Fibroblast of skin of abdomen (primary cell): Measurements from ENCODE around the gene CHST3.
A peak's percentile ranks its signal among the peaks of the same experiment; 100 is the strongest.

ENCODE experiments used
- DNase-seq: peaks from one replicate; pipeline ENCODE4 v3.0.0-alpha.2; 2013

CHST3 gene

DNA sequence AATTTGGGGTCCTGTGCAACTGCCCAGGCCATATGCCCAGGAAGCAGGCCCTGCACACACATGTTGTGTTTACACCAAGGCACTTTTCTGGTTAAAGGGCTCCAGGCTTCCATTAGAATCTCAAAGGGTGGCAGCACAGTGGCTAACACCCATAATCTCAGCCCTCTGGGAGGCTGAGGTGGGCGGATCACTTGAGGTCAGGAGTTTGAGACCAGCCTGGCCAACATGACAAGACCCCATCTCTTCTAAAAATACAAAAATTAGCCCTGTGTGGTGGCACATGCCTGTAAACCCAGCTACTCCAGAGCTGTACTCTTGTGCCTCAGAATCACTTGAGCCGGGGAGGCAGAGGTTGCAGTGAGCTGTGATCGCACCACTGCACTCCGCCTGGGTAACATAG is 70.6 kb downstream of the CHST3 start:
- no peak for DNase-seq

- no peak for DNase-seq
These were observed 71.2 kb downstream of the CHST3 start for GRCh38 chr10:72035252-72035887.

DNA sequence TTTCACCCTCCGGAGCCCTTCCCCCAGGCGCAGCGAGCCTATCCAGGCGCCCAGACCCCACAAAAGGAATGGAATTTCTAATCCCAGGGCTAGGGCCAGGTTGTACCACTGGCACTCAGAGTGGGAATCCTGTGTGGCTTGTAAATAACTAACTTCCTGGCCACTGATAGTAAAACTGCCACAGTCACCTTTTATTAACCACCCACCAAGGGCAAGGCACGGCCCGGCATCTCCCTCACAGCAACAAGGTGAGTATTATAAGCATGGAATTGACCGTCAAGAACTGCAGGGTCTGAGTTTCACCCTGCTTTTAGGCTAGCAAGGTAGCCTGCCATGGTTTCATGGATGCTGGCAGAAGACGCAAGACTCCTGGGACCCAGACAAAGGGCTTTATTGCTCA is 73.1 kb downstream of the CHST3 start:
- no peak for DNase-seq

DNA sequence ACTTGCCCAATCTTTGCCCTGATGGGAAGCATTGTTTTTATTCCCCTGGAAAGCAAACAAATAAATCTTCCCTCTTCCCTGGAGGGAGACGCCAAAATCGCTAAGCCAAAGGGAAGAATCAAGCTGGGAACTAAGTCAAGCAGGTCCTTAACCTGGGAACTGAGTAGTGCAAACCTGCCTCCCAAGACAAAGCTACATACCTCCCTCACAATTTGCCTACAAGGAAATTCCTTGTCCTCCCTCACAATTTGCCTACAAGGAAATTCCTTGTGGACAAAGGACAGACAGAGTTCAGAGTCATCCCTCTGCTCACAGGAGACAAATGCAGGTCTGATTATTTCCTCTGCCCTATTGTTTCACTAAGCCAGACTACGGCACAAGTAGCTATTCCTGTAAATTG is 73.6 kb downstream of the CHST3 start:
- DNase-seq, result no peak

- peak; percentile 44 for DNase-seq
These were observed 74.3 kb downstream of the CHST3 start for GRCh38 chr10:72038458-72039001.

DNA sequence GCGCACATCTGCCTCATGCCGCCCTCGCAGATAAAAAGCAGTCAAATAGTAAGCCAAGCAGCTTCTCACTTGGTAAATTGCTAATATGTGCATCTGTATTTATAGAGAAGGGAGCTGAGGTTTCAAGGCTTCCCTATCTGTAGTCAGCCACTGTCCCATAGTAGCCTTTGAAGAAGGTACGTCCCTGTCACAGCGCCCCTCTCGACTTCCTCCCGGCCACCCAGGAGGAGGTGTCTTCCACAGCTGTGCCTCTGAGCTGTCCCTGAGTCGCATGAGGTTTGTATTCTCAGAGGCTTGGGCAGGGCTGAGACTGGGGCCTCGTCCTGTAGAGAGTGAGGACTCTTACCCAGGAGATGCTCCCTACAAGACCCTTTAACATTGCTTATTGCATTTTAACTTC is 75.2 kb downstream of the CHST3 start:
- no peak for DNase-seq

GRCh38 chr10:72041491-72041890 is 77.3 kb downstream of the CHST3 start:
- no peak for DNase-seq

- no peak for DNase-seq
These were observed 79.0 kb downstream of the CHST3 start for GRCh38 chr10:72043016-72043834.

DNA sequence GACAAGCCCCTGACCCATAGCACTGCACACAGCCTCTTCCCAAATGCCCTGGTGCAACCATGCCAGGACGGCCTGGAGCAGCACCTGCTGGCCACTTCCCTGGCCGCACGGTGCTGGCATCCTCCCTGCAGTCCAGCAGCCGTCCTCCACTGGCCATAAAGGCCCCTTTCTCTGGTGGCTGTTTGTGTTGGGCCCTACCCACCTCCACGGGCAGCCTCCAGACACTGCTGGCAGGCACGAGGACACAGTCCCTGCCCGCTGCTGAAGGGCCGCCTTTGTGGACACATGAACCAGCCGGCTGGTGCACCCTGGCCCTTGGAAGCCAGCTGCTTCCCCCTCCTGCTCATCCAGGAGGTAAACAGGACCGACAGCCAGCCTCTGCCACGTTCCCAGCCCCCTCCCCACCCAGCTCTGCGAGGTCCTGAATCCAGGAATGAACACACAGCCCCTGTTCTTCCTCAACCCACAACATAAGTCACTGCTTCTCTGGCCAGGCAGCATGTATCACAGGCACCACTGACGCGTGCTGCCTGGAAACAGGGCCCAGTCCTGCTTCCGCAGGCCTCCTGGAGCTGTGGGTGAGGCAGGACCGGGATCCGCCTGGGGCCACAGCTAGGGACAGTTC is 80.3 kb downstream of the CHST3 start:
- DNase-seq, result no peak

GRCh38 chr10:72045586-72045985 is 81.4 kb downstream of the CHST3 start:
- no peak for DNase-seq

GRCh38 chr10:72048450-72049124 is 84.4 kb downstream of the CHST3 start:
- DNase-seq, result peak; percentile 90

DNA sequence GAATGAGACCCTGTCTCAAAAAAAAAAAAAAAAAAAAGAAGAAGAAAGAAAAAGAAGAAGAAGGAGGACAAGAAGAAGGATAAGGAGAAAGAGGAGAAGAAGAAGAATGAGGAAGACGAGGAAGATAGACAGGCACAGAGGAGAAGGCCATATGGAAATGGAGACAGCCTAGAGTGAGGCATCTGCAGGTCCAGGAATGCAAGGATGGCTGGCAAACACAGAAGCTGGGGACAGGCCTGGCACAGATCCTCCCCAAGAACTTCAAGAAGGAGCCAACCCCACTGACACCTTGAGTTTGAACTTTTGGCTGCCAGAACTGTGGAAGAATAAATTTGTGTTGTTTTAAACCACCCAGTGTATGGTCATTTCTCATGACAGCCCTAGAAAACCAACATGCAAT is 85.3 kb downstream of the CHST3 start:
- no peak for DNase-seq

DNA sequence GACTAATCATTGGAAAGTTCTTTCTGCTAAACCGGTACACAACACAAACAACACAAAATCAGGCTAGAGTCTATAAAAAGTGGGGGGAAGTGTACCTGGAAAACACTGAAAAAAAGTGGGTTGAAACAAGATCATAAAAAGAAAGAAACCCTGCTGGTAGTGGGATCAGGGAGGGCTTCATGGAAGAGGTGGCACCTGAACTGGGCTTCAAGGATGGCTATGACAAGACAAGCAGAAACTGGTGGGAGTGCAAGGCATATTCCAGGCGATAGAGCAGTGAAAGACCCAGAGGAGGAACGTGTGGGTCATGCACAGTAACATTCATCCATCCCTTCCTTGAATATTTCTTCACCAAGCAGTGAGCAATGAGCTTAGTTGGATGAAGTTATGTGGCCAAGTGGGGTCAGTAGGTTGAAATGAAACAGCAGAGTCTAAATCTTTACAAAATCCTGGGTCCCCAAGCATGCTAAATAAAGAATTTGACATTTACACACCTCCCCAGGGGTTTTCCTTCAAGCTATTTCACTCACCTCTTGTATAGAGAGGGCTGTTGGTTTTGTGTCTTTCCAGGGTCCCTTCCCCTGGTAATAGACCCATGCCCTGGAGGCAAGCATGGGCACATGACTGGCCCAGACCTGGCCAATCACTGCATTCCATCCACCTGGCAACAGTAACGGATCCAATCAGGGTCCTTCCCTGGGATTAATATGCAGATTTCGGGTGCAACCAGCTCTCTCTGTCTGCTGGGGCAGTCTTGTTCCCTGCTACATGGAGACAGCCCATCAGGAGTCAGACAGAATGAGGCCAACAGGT is 86.0 kb downstream of the CHST3 start:
- DNase-seq, result no peak

DNA sequence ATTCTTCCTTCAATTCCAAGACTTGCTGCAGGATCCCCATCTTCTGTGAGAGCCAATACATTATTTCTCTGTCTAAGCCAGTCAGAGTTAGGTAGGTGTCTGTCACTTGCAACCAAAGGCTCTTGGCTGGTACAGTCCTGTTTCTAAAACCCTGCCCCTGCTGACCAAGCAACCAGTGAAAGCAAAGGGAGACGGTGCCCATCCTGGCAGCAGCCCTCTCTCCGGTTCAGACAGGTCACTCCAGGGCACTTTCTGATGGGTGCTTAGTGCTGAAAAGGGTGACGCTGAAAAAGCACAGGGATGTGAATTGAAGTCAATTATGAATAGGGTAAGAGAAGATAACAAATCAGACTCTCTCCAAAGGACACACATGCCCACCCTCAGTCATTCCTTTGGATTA is 86.7 kb downstream of the CHST3 start:
- no peak for DNase-seq

GRCh38 chr10:72053690-72054089 is 89.5 kb downstream of the CHST3 start:
- no peak for DNase-seq

- no peak for DNase-seq
These were observed 91.9 kb downstream of the CHST3 start for GRCh38 chr10:72056113-72056512.

DNA sequence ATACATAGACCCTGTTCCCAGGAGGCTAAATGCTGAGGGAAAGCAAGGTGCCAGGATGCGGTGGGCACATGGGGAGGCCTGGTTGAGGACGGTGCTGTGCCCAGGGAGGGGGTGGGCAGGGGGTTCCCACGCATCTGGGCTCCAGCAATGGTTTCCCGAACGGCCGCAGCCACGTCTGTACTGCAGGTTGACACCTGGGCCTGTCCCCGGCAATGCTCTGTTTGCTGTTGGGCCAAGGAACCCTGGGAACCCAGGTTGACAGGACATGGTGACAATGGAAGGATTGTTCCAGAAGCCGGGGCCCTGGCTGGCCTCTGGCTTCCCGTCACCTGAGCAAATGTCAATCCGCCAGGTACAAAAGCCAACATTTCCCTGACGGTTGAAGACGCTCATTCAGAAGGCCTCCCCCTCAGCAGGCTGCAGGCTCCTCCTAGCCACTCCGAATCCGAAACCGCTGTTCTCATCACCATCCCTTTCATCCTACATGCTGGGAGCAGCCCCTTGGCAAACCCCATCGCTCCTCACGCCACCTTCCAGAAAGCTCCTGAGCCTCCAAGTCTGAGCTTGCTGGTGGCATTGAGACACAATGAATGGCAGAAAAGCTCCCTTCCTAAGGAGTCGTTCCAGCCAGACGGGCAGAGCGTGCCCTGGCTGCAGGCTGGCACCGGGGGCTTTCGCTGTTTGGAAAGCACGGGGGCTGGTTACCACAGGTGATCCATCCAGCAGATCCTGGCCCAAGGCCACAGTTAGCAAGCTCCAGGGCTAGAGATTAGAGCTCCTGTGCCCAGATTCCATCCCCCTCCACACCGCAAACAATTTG is 92.9 kb downstream of the CHST3 start:
- DNase-seq, result no peak

DNA sequence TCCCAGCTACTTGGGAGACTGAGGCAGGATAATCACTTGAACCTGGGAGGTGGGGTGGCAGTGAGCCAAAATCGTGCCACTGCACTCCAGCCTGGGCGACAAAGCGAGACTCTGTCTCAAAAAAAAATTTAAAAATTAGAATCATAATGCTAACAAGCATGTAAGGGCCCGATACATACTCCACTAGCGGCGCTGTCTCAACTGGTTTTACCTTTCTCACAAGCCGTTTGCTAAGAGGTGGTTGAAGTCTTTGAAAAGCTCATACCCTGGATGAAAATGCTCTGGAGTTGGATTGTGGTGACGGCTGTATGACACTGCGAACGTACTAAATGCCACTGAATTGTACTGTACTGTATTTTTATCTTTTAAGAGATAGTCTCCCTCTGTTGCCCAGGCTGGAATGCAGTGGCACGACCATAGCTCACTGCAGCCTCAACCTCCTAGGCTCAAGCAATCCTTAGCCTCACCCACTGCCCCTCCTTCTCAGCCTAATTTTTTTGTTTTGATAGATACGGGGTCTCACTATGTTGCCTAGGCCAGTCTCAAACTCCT is 94.2 kb downstream of the CHST3 start:
- DNase-seq, result no peak

DNA sequence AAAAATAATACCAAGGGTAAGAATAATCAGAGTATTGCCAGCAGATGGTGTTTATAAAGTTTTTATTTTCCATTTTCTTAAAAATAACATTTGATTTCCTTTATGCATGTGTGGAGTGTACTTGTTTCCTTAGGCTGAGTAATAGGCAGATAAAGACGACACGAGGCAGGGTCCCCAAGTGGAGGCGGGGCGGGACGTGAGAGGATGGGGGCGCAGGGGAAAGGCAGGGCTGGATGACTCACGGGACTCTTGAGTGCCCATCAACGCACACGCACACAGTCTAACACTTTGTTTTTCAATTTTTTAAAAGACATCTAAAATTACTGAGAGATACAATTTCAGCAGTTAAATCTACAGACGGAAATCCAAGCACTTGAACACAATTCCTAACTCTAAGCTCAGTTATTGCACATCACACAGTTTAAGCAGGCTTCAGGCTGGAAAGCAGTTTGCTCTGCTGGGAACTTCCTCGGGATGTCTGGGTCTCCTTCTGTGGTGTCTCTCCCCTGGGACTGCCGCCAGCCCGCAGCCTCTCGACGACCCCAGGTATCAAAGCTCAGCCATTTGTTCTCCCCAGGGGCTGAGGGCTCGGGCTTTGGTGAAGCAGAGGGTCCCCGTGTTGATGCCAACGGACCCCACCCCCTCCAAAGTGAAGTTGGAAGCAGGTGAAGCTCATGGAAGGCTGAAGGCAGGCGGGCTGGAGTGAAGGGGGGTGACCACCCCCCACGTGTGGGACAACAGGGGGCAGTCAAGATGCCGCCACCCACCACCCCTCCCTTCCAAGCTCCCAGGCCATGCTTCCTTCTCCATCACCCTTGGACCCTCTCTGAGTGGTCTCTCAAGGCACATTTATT is 95.0 kb downstream of the CHST3 start:
- DNase-seq, result no peak
